Caco-2 (cell line): Measurements from ENCODE around the gene ALDH16A1. TPM values are rescaled to one million over a fixed set of nuclear protein-coding genes. Genes with fewer than 3 reads are reported as not detected.

ENCODE experiments used
- BruUV-seq: library from RNA; stranded (reverse); fragments of 400-500 nt; replicated peaks from 2 replicates; lab custom pipeline; 2021; lab: Mats Ljungman, UMichigan
- CTCF ChIA-PET: fragments of 300-600 bp; sonication (Branson Sonifier 250); formaldehyde crosslinking; loops from one replicate; lab custom pipeline; 2022; ENCODE audit warnings: antibody characterized with exemption; lab: Charles Lee
- POLR2A ChIA-PET: fragments of 300-600 bp; sonication (Branson Sonifier 250); formaldehyde crosslinking; loops from one replicate; lab custom pipeline; 2022; ENCODE audit warnings: antibody characterized with exemption; lab: Charles Lee
- DNase-seq, 2 experiments: peaks; one replicate each; pipeline versions ENCODE4 v3.0.0 to v3.0.0-alpha.2; 2020 to 2022
- H3K27me3 ChIP-seq: replicated peaks from 2 replicates; pipeline ENCODE4 v1.6.0; 2011; ENCODE audit warnings: low read length; ENCODE audit not compliant: control insufficient read depth, insufficient read depth
- H3K36me3 ChIP-seq: 2 replicates; pipeline ENCODE4 v1.5.1; 2011; ENCODE audit warnings: low read length; ENCODE audit not compliant: control insufficient read depth, insufficient read depth
- H3K4me1 ChIP-seq: fragments of 250-450 bp; sonication (Bioruptor Pico); 2 replicates; pipeline ENCODE4 v1.5.1; 2020; ENCODE audit warnings: mild to moderate bottlenecking
- H3K4me3 ChIP-seq: 2 replicates; pipeline ENCODE4 v1.5.1; 2011; ENCODE audit warnings: low read depth, mild to moderate bottlenecking, control low read depth, low read length
- H3K9me3 ChIP-seq: fragments of 250-450 bp; sonication (Bioruptor Pico); 2 replicates; pipeline ENCODE4 v1.5.1; 2020; ENCODE audit warnings: mild to moderate bottlenecking, moderate library complexity
- H3K27ac Mint-ChIP-seq: one replicate; pipeline ENCODE4 v1.8.0; 2022; ENCODE audit warnings: mixed read lengths; ENCODE audit not compliant: unreplicated experiment
- H3K27me3 Mint-ChIP-seq: one replicate; pipeline ENCODE4 v1.8.0; 2022; ENCODE audit warnings: mixed read lengths; ENCODE audit not compliant: insufficient read depth, unreplicated experiment
- H3K36me3 Mint-ChIP-seq: one replicate; pipeline ENCODE4 v1.8.0; 2022; ENCODE audit warnings: mild to moderate bottlenecking, mixed read lengths; ENCODE audit not compliant: insufficient read depth, unreplicated experiment
- H3K4me1 Mint-ChIP-seq: one replicate; pipeline ENCODE4 v1.8.0; 2022; ENCODE audit warnings: low read depth, mixed read lengths; ENCODE audit not compliant: unreplicated experiment
- H3K4me3 Mint-ChIP-seq: one replicate; pipeline ENCODE4 v1.8.0; 2022; ENCODE audit warnings: mild to moderate bottlenecking, moderate library complexity, mixed read lengths; ENCODE audit not compliant: unreplicated experiment
- H3K9me3 Mint-ChIP-seq: one replicate; pipeline ENCODE4 v1.8.0; 2022; ENCODE audit warnings: mixed read lengths; ENCODE audit not compliant: unreplicated experiment
- intact Hi-C: fragments of 100-400 bp; cut with micrococcal nuclease; formaldehyde crosslinking; loops from one replicate; pipeline ENCODE4 v1.10.0; 2022; ENCODE audit not compliant: unreplicated experiment
- total RNA-seq: library from RNA; stranded (reverse); gene quantifications from 2 replicates; pipeline ENCODE4 v1.2.3, GENCODE V29; 2022
- TF ChIP-seq, protein P1 (sequence below), 2 experiments: fragments of 200-600 bp in 1 of 2; IDR thresholded peaks; 1 replicate in 1 of 2; 2 replicates in 1 of 2; pipeline versions ENCODE4 v1.5.1 to v1.8.0; 2011 to 2022; ENCODE audit warnings: antibody characterized with exemption in 1 of 2, control low read depth in 1 of 2, inconsistent platforms in 1 of 2, low read depth in 1 of 2, low read length in 1 of 2, mild to moderate bottlenecking in 1 of 2, moderate library complexity in 1 of 2; ENCODE audit not compliant: insufficient read depth in 1 of 2, severe bottlenecking in 1 of 2, unreplicated experiment in 1 of 2

The ALDH16A1 gene
- total RNA-seq, 1 experiment from 2014 or later: 45.0 TPM

- ChIA-PET CTCF (no interaction called here), POLR2A (no interaction called here)
- Histone ChIP-seq H3K4me3 (no peak overlapping the region), H3K36me3 (no peaks in the 10 kb centered on the region; the same call in none of the 2 replicates), H3K4me1 (peaks cover 6% of the 10 kb centered on the region; the same call in 1 of the 2 replicates), H3K27me3 (no peaks in the 10 kb centered on the region), H3K9me3 (no peaks in the 10 kb centered on the region)
- no TSS peak for BruUV-seq
- TF ChIP-seq, protein P1, sequence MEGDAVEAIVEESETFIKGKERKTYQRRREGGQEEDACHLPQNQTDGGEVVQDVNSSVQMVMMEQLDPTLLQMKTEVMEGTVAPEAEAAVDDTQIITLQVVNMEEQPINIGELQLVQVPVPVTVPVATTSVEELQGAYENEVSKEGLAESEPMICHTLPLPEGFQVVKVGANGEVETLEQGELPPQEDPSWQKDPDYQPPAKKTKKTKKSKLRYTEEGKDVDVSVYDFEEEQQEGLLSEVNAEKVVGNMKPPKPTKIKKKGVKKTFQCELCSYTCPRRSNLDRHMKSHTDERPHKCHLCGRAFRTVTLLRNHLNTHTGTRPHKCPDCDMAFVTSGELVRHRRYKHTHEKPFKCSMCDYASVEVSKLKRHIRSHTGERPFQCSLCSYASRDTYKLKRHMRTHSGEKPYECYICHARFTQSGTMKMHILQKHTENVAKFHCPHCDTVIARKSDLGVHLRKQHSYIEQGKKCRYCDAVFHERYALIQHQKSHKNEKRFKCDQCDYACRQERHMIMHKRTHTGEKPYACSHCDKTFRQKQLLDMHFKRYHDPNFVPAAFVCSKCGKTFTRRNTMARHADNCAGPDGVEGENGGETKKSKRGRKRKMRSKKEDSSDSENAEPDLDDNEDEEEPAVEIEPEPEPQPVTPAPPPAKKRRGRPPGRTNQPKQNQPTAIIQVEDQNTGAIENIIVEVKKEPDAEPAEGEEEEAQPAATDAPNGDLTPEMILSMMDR (IDR thresholded peaks at IDR 0.05; ENCODE audit: insufficient read depth in 1 of 2, low read depth in 1 of 2, low read length in 1 of 2, severe bottlenecking in 1 of 2, unreplicated experiment in 1 of 2): no peak
- Mint-ChIP-seq H3K4me1 (peaks cover 1% of the 10 kb centered on the region), H3K36me3 (peaks cover 36% of the 10 kb centered on the region), H3K27me3 (no peaks in the 10 kb centered on the region), H3K27ac (no peak overlapping the region), H3K9me3 (no peaks in the 10 kb centered on the region), H3K4me3 (peak overlapping the region; percentile 27)
- intact Hi-C loops: no loop called here
- no peak for DNase-seq
These were observed 2.7 kb downstream of the ALDH16A1 start for GRCh38 chr19:49455773-49456172.

DNA sequence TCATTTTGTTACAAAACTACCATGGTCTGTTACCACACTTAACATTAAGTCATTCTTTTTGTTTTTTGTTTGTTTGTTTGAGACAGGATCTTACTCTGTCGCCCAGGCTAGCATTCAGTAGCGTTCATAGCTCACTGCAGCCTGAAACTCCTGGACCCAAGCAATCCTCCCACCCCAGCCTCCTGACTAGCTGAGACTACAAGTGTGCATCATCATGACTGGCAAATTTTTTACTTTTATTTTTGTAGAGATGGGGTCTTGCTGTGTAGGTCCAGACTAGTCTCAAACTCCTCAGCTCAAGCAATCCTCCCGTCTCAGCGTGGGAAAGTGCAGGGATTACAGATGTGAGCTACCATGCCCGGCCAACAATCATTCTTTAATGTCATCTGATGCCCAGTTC lies 3.3 kb downstream of the ALDH16A1 start:
- intact Hi-C loops: no loop called here

GRCh38 chr19:49458567-49458903 lies 5.5 kb downstream of the ALDH16A1 start:
- DNase-seq: no peak
- Mint-ChIP-seq H3K4me3 (no peak overlapping the region), H3K27me3 (no peaks in the 10 kb centered on the region), H3K9me3 (no peaks in the 10 kb centered on the region), H3K36me3 (peaks cover 20% of the 10 kb centered on the region), H3K4me1 (no peaks in the 10 kb centered on the region), H3K27ac (no peak overlapping the region)
- no peak overlapping the region for H3K4me3 ChIP-seq
- BruUV-seq: no TSS peak
- no peaks in the 10 kb centered on the region for H3K27me3 ChIP-seq
- intact Hi-C loops: no loop called here
- TF ChIP-seq, protein P1 (IDR thresholded peaks at IDR 0.05; ENCODE audit: insufficient read depth in 1 of 2, low read depth in 1 of 2, low read length in 1 of 2, severe bottlenecking in 1 of 2, unreplicated experiment in 1 of 2): no peak
- H3K36me3 ChIP-seq: no peaks in the 10 kb centered on the region; the same call in none of the 2 replicates
- CTCF ChIA-PET: interaction anchor here (0.7 kb wide), 1 partner anchor 346 kb away, joined by 3 read pairs; no protein-coding TSS in a partner anchor
- POLR2A ChIA-PET: no interaction called here
- peaks cover 6% of the 10 kb centered on the region; the same call in 1 of the 2 replicates for H3K4me1 ChIP-seq
- no peaks in the 10 kb centered on the region for H3K9me3 ChIP-seq

More for the DNA sequence above, 3.3 kb downstream of the ALDH16A1 start:
- Mint-ChIP-seq H3K27ac (no peak overlapping the region), H3K27me3 (no peaks in the 10 kb centered on the region), H3K4me3 (peak overlapping the region; percentile 27), H3K9me3 (no peaks in the 10 kb centered on the region), H3K4me1 (no peaks in the 10 kb centered on the region), H3K36me3 (peaks cover 31% of the 10 kb centered on the region)
- Histone ChIP-seq H3K27me3 (no peaks in the 10 kb centered on the region), H3K4me3 (no peak overlapping the region), H3K9me3 (no peaks in the 10 kb centered on the region), H3K4me1 (peaks cover 6% of the 10 kb centered on the region; the same call in 1 of the 2 replicates), H3K36me3 (no peaks in the 10 kb centered on the region; the same call in none of the 2 replicates)
- CTCF ChIA-PET: no interaction called here
- BruUV-seq: no TSS peak
- POLR2A ChIA-PET: interaction anchor here (0.6 kb wide), 1 partner anchor 40 kb away, joined by 5 read pairs; the partner anchor contains the start of gene RPS11
- TF ChIP-seq, protein P1 (IDR thresholded peaks at IDR 0.05; ENCODE audit: insufficient read depth in 1 of 2, low read depth in 1 of 2, low read length in 1 of 2, severe bottlenecking in 1 of 2, unreplicated experiment in 1 of 2): no peak
- no peak for DNase-seq
